Spleen (tissue), 11 donors: ENCODE data around the gene CCDC110. TPM values are rescaled to one million over a fixed set of nuclear protein-coding genes. Genes with fewer than 3 reads are reported as not detected.

Source experiments
- DNase-seq: peaks from one replicate; pipeline ENCODE4 v3.0.0-alpha.2; 2020
- H3K27ac ChIP-seq, 8 donors: fragments of 200-600 bp; sonication (generic) in 7 of 8; 1 replicate in 4 of 8; 2 replicates in 4 of 8; pipeline versions ENCODE4 v1.5.0 to v1.8.0; 2016 to 2021; ENCODE audit warnings: inconsistent platforms in 4 of 8, mild to moderate bottlenecking in 4 of 8, moderate library complexity in 1 of 8
- H3K27me3 ChIP-seq, 7 donors: fragments of 200-600 bp; sonication (generic) in 6 of 7; replicated peaks in 1 of 7; 1 replicate in 4 of 7; 2 replicates in 3 of 7; pipeline versions ENCODE4 v1.5.0 to v1.8.0; 2016 to 2021; ENCODE audit warnings: inconsistent platforms in 3 of 7, mild to moderate bottlenecking in 1 of 7
- H3K36me3 ChIP-seq, 6 donors: fragments of 200-600 bp; sonication (generic) in 5 of 6; 1 replicate in 4 of 6; 2 replicates in 2 of 6; pipeline versions ENCODE4 v1.5.0 to v1.8.0; 2016 to 2021; ENCODE audit warnings: inconsistent platforms in 2 of 6
- H3K4me1 ChIP-seq, 6 donors: fragments of 200-600 bp; sonication (generic) in 5 of 6; 1 replicate in 3 of 6; 2 replicates in 3 of 6; pipeline versions ENCODE4 v1.5.0 to v1.8.0; 2016 to 2021; ENCODE audit warnings: inconsistent platforms in 3 of 6
- H3K4me3 ChIP-seq, 8 donors: fragments of 200-600 bp; sonication (generic) in 7 of 8; 1 replicate in 4 of 8; 2 replicates in 4 of 8; pipeline versions ENCODE4 v1.5.0 to v1.8.0; 2016 to 2021; ENCODE audit warnings: inconsistent platforms in 4 of 8, mild to moderate bottlenecking in 4 of 8, moderate library complexity in 2 of 8
- H3K9me3 ChIP-seq, 8 donors: fragments of 200-600 bp; sonication (generic) in 7 of 8; 1 replicate in 4 of 8; 2 replicates in 4 of 8; pipeline versions ENCODE4 v1.5.0 to v1.8.0; 2016 to 2021; ENCODE audit warnings: inconsistent platforms in 4 of 8
- CTCF ChIP-seq, 11 experiments: fragments of 200-600 bp in 7 of 11; fragments of 450-650 bp in 4 of 11; sonication (generic) in 4 of 11; IDR thresholded peaks in 8 of 11; conservative IDR thresholded peaks in 3 of 11; 1 replicate in 7 of 11; 2 replicates in 4 of 11; pipeline versions ENCODE4 v1.4.0 to v1.8.0; 2016 to 2021; ENCODE audit warnings: antibody characterized with exemption in 11 of 11, inconsistent platforms in 4 of 11, mild to moderate bottlenecking in 1 of 11
- POLR2A ChIP-seq, 3 donors: fragments of 450-650 bp; IDR thresholded peaks; one replicate each; pipeline ENCODE4 v1.5.1; 2017; ENCODE audit warnings: antibody characterized with exemption in 3 of 3, mild to moderate bottlenecking in 1 of 3
- POLR2AphosphoS5 ChIP-seq, 3 donors: sonication (generic); formaldehyde crosslinking; IDR thresholded peaks; one replicate each; pipeline ENCODE4 v1.5.1; 2017; ENCODE audit warnings: antibody characterized with exemption in 3 of 3
- WGBS, 5 donors: extraction: QIAGEN DNeasy Blood & Tissue Kit in 3 of 5; methylation state at CpG; one replicate each; pipeline versions ENCODE4 v1.1.5 to v1.1.7; 2013 to 2018; 5-methylcytosine and 5-hydroxymethylcytosine counted together
- intact Hi-C: fragments of 100-400 bp; cut with DNase I; formaldehyde crosslinking; loops from one replicate; pipeline ENCODE4 v1.15.0; 2023; ENCODE audit warnings: low total_unique reads
- polyA plus RNA-seq, 3 donors: library from polyadenylated mRNA; stranded (reverse); fragments of 200-250 nt; gene quantifications; one replicate each; pipeline ENCODE4 v1.2.1, GENCODE V29; 2013
- total RNA-seq, 7 donors: library from RNA; depleted of rRNA in 3 of 7; stranded (reverse); fragments of >200 nt in 3 of 7; fragmentation: NEBNext Ultra II Directional in 4 of 7; extraction: Animal tissue kit (Norgen Biotek cat#: 25700) in 4 of 7; gene quantifications; one replicate each; pipeline versions ENCODE4 v1.1.0 to v1.2.1, GENCODE V29; 2016 to 2021
- donor health status: healthy with polysubstance abuse.
- donor health status: DM: no; HTN: no; CAD: no; lungs with moderate emphysema.
- donor health status: DM: no; HTN: no; CAD: no.
- donor health status: Bipolar disorder and iron deficiency.
- donor health status: healthy.
- donor health status: DM: no; HTN: no; CAD: no.
- donor health status: DM: yes; HTN: yes; CAD: no.

The CCDC110 gene
- total and polyA plus RNA-seq, 10 donors: 0.20 to 4.7 (median 0.70) TPM

GRCh38 chr4:185399466-185399865, 72.1 kb downstream of the CCDC110 start:
- H3K27me3 ChIP-seq: no peaks in the 10 kb centered on the region
- H3K36me3 ChIP-seq: peaks cover 0 to 58% (median 39%) of the 10 kb centered on the region in 6 donors
- no peak for TF ChIP-seq POLR2A (IDR thresholded peaks at IDR 0.05)
- TF ChIP-seq POLR2AphosphoS5 (IDR thresholded peaks at IDR 0.05): no peak
- TF ChIP-seq CTCF (IDR thresholded peaks at IDR 0.05 in 8 of 11, conservative IDR thresholded peaks at IDR 0.05 in 3 of 11): no peak
- H3K4me1 ChIP-seq: peaks cover 6 to 41% (median 25%) of the 10 kb centered on the region in 6 donors
- H3K27ac ChIP-seq: peak overlapping the region in 1 of 8 donors; percentile 51
- intact Hi-C loops: no loop called here
- no peaks in the 10 kb centered on the region for H3K9me3 ChIP-seq
- no peak overlapping the region for H3K4me3 ChIP-seq
- 61 to 91% (median 83%) methylated on average over 8 of the region's 8 CpGs for WGBS, 5 donors
- no peak for DNase-seq

- H3K27me3 ChIP-seq: no peaks in the 10 kb centered on the region
- no peak overlapping the region for H3K4me3 ChIP-seq
Observed at GRCh38 chr4:185398618-185399017, 72.9 kb downstream of the CCDC110 start.

GRCh38 chr4:185396724-185397385, 74.7 kb downstream of the CCDC110 start, which contains the start of gene ANKRD37:
TSS of gene ANKRD37 (plus strand) at chr4:185396841. CDS start at chr4:185396924, 83 bp downstream.
- Histone ChIP-seq H3K4me3 (peak within 1 kb of the TSS; percentile 54 to 83 (median 80)), H3K27ac (peak within 1 kb of the TSS; percentile 95 to 100 (median 99)), H3K27me3 (no peaks in the 10 kb centered on the region), H3K36me3 (peaks cover 0 to 34% (median 22%) of the 10 kb centered on the region in 6 donors), H3K9me3 (no peaks in the 10 kb centered on the region), H3K4me1 (peaks cover 6 to 57% (median 31%) of the 10 kb centered on the region in 6 donors)
- DNase-seq: peak; percentile 90
- WGBS, 5 donors: 12 to 51% (median 18%) methylated on average over 14 to 38 of the region's 38 CpGs
- intact Hi-C loops: no loop called here
- TF ChIP-seq POLR2AphosphoS5 (IDR thresholded peaks at IDR 0.05) (no peak), POLR2A (IDR thresholded peaks at IDR 0.05) (no peak), CTCF (IDR thresholded peaks at IDR 0.05 in 8 of 11, conservative IDR thresholded peaks at IDR 0.05 in 3 of 11) (peak in 1 of 11 experiments; percentile 8)

More at GRCh38 chr4:185398618-185399017, 72.9 kb downstream of the CCDC110 start:
- H3K9me3 ChIP-seq: no peaks in the 10 kb centered on the region
- WGBS, 5 donors: 35 to 72% (median 47%) methylated on average over 2 of the region's 2 CpGs
- peak overlapping the region in 5 of 8 donors; percentile 1 to 52 (median 38) for H3K27ac ChIP-seq
- peaks cover 6 to 50% (median 30%) of the 10 kb centered on the region in 6 donors for H3K4me1 ChIP-seq
- intact Hi-C loops: no loop called here
- DNase-seq: no peak
- no peak for TF ChIP-seq CTCF (IDR thresholded peaks at IDR 0.05 in 8 of 11, conservative IDR thresholded peaks at IDR 0.05 in 3 of 11)
- no peak for TF ChIP-seq POLR2A (IDR thresholded peaks at IDR 0.05)
- no peak for TF ChIP-seq POLR2AphosphoS5 (IDR thresholded peaks at IDR 0.05)
- peaks cover 0 to 51% (median 36%) of the 10 kb centered on the region in 6 donors for H3K36me3 ChIP-seq
